ENCODE measurements around the gene RBMS3.

The RBMS3 gene

DNA sequence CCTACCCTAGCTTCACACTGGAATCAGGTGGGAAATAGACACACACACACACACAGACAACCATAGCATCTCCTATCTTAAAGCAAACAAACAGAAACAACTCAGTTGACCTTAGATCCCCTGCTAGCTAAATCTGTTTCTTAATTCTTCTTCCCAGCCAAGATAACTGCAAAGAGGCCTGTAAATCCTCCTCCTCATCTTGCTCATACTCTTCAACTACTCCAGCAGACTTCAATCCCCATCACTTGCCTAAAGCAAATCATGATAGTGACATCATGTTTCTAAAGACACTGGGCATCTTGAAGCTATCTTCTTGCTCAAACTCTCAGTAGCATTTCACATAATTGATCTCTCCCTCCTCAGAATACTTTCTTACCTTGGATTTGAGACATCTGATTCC lies 303.0 kb downstream of the RBMS3 start:
- TF ChIP-seq, protein P1, sequence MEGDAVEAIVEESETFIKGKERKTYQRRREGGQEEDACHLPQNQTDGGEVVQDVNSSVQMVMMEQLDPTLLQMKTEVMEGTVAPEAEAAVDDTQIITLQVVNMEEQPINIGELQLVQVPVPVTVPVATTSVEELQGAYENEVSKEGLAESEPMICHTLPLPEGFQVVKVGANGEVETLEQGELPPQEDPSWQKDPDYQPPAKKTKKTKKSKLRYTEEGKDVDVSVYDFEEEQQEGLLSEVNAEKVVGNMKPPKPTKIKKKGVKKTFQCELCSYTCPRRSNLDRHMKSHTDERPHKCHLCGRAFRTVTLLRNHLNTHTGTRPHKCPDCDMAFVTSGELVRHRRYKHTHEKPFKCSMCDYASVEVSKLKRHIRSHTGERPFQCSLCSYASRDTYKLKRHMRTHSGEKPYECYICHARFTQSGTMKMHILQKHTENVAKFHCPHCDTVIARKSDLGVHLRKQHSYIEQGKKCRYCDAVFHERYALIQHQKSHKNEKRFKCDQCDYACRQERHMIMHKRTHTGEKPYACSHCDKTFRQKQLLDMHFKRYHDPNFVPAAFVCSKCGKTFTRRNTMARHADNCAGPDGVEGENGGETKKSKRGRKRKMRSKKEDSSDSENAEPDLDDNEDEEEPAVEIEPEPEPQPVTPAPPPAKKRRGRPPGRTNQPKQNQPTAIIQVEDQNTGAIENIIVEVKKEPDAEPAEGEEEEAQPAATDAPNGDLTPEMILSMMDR (IDR thresholded peaks at IDR 0.05): no peak

DNA sequence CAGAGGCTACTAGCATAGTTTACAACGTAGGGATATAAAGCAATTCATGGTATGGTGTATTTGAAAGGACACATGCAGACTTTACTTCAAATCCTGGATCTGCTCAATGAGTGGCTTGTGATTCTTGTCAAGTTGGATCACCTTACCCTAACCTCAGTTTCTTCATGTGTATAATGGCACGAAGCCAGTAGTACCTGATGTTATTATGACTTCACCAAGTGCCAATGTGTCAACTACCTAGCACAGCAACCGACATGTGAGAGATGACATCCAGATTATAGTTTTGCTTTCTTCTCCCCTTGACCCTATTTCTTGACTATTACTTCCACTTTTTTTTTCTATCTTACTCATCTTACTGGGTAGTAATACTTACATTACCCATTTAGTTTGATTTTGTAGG lies 304.5 kb downstream of the RBMS3 start:
- TF ChIP-seq, protein P1 (IDR thresholded peaks at IDR 0.05): no peak

DNA sequence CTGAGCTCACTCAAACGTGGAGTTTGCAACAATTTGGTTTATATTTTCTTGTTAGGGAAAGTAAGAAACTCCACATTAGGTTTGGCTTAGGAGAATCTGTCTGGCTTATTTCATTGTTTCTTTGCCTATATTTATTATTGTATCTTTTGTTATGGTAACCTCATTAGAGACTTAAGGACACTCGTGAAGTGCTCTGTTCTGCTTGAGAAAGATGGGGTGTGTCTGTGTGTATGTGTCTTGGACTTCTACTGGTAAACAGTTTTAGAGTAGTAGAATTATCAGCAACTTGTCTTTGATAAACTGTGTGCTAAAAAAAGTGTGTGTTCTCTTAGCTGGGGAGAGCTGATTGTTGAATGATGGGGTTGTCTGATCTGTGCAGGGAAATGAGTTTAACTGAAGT lies 306.5 kb downstream of the RBMS3 start:
- TF ChIP-seq, protein P1 (IDR thresholded peaks at IDR 0.05): no peak

DNA sequence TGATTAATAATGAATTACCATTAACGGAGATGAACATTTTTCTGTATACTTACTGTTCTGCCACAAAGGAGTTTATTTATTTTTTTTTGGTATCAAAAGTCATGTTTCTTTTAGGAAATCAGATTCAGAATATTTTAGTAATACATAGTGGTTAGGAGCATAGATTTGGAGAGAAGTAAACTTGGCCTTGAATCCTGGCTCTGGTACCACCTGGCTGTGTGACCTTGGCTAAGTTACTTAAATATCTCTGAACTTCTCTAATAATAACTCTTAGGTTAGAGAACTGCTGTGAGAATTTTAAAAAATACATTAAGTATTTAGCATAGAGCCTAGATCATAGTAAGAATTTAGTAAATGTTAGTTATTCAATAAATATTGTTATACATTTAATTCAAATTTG lies 309.1 kb downstream of the RBMS3 start:
- TF ChIP-seq, protein P1 (IDR thresholded peaks at IDR 0.05): no peak

DNA sequence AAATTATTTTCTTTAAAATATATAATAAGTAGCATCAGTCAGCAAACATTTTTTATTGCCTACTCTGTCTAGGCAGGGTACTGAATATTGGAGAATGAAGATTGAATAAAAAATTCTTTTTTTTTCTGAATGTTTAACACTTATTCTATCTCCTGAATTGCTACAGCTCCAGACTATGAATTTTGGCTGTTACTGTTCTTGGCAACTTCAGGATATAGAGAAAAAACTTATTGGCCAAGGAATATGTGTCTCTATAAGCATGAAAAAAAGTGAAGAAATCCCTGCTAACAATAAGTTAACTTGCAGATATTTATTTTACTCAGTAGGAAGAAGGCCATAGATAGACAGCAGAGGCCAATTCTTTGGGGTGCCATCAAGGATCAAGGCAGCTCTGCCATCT lies 309.6 kb downstream of the RBMS3 start:
- TF ChIP-seq, protein P1 (IDR thresholded peaks at IDR 0.05): no peak

DNA sequence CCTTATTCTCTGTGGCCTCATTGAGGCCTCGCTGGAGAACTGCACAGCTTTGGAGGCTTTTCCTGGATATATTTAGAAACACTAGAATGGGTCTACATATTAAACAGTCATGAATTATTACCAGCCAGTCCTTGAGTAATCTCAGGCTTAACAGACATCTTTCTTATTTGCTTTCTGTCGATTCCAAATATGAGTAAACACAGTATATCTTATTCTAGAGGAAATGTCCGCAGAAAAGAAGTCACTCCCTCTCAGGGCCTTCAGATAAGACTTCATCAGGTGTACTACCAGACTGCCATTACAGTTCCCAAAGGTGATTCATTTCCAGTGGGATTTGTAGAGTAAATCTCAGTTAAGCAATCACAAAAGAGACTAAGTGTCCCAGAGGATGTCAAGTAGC lies 310.7 kb downstream of the RBMS3 start:
- TF ChIP-seq, protein P1 (IDR thresholded peaks at IDR 0.05): no peak

DNA sequence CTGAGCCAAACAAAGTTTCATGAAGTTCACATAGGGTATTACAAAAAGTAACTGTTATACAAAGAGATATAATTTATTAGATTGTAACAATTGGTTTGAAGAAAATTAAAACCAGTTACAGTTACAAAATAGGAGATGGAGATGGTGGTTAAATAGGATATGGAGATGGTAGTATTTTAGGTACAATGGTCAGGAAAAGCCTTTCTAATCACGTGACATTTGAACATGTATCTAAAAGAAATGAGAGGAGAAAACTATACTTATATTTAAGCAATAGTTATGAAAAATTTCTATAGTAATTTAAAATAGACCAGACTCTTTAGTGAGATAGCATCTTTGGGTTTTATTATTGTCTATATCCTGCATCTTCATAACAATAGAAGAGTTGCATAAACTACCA lies 312.9 kb downstream of the RBMS3 start:
- TF ChIP-seq, protein P1 (IDR thresholded peaks at IDR 0.05): no peak

DNA sequence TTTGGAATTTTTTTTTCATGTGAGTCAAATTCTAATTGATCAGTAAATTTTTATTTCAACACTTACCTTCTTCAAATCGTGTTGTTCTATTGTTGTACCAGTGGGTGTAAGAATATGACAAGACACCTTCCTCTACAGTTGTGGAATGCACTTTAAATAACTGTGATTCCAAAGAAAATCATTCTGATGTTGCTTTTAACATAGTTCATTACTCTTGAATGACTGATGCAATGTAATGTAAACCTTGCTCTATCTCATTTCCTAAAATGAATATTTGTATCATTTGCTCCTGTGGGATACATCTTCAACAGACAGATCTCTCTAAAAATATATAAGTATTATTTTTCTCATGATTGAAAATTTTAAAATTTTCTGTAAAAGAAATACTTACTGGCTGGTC lies 313.4 kb downstream of the RBMS3 start:
- TF ChIP-seq, protein P1 (IDR thresholded peaks at IDR 0.05): no peak

All from LNCAP (cell line).